Upper lobe of left lung (tissue), 4 donors: ENCODE results near the gene CCT8.

Experiments used
- EP300 ChIP-seq, 4 donors: sonication (generic); formaldehyde crosslinking; IDR thresholded peaks; one replicate each; pipeline ENCODE4 v1.5.1; 2017; ENCODE audit warnings: antibody characterized with exemption in 4 of 4, control low read depth in 2 of 4
- POLR2A ChIP-seq, 4 donors: fragments of 450-650 bp; IDR thresholded peaks; one replicate each; pipeline ENCODE4 v1.5.1; 2016 to 2017; ENCODE audit warnings: antibody characterized with exemption in 4 of 4, mild to moderate bottlenecking in 2 of 4
- POLR2AphosphoS5 ChIP-seq, 2 donors: sonication (generic); formaldehyde crosslinking; IDR thresholded peaks; one replicate each; pipeline ENCODE4 v1.5.1; 2017; ENCODE audit warnings: antibody characterized with exemption in 2 of 2
- TF ChIP-seq, protein P1 (sequence below), 6 experiments: fragments of 450-650 bp in 4 of 6; fragments of 200-600 bp in 2 of 6; sonication (generic) in 2 of 6; IDR thresholded peaks; one replicate each; pipeline ENCODE4 v1.5.1; 2016 to 2019; ENCODE audit warnings: antibody characterized with exemption in 6 of 6

DNA sequence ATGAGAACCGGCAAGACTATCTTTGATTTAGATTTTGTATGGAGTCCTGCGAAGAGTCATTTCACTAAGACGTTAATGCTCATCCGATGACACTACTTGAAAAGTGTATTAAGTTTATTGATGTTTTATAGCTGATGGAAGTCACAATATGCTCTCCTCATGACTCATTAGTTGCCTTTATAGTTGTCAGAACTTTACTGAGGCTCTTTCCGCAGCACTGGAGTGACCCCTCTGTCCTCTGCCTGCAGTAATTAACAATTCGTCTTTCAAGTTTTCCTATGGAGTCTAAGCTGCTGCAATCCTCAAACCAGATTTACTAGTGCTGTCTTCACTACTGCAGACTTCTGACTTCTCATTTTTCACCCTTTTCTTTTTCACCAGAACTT, 48.1 kb downstream of the CCT8 start:
- TF ChIP-seq, protein P1, sequence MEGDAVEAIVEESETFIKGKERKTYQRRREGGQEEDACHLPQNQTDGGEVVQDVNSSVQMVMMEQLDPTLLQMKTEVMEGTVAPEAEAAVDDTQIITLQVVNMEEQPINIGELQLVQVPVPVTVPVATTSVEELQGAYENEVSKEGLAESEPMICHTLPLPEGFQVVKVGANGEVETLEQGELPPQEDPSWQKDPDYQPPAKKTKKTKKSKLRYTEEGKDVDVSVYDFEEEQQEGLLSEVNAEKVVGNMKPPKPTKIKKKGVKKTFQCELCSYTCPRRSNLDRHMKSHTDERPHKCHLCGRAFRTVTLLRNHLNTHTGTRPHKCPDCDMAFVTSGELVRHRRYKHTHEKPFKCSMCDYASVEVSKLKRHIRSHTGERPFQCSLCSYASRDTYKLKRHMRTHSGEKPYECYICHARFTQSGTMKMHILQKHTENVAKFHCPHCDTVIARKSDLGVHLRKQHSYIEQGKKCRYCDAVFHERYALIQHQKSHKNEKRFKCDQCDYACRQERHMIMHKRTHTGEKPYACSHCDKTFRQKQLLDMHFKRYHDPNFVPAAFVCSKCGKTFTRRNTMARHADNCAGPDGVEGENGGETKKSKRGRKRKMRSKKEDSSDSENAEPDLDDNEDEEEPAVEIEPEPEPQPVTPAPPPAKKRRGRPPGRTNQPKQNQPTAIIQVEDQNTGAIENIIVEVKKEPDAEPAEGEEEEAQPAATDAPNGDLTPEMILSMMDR (IDR thresholded peaks at IDR 0.05): no peak
- no peak for TF ChIP-seq POLR2AphosphoS5 (IDR thresholded peaks at IDR 0.05)
- no peak for TF ChIP-seq POLR2A (IDR thresholded peaks at IDR 0.05)
- TF ChIP-seq EP300 (IDR thresholded peaks at IDR 0.05): no peak
